Psoas muscle (tissue), 8 donors: ENCODE results near the gene PRSS22. TPM values are rescaled to one million over a fixed set of nuclear protein-coding genes. Genes with fewer than 3 reads are reported as not detected.

Experiments used
- ATAC-seq, 4 donors: fragments of 200-7000 bp; cut with Tn5 transposase; one replicate each; pipeline ENCODE4 v1.9.1; 2020; ENCODE audit warnings: moderate library complexity in 3 of 4, mild to moderate bottlenecking in 2 of 4
- DNase-seq, 2 donors: peaks; one replicate each; pipeline ENCODE4 v3.0.0-alpha.2; 2020
- H3K27ac ChIP-seq: fragments of 200-600 bp; one replicate; pipeline ENCODE4 v1.8.0; 2022
- H3K27me3 ChIP-seq, 3 donors: fragments of 200-600 bp in 1 of 3; one replicate each; pipeline versions ENCODE4 v1.6.1 to v1.8.0; 2013 to 2022; ENCODE audit warnings: low read length in 2 of 3, mild to moderate bottlenecking in 2 of 3, moderate library complexity in 1 of 3; ENCODE audit not compliant: insufficient read depth in 3 of 3
- H3K36me3 ChIP-seq, 2 donors: fragments of 200-600 bp in 1 of 2; one replicate each; pipeline versions ENCODE4 v1.6.1 to v1.8.0; 2013 to 2022; ENCODE audit warnings: low read depth in 1 of 2, mild to moderate bottlenecking in 1 of 2, moderate library complexity in 1 of 2; ENCODE audit not compliant: insufficient read depth in 1 of 2
- H3K4me1 ChIP-seq: fragments of 200-600 bp; one replicate; pipeline ENCODE4 v1.8.0; 2022
- H3K4me3 ChIP-seq: fragments of 200-600 bp; one replicate; pipeline ENCODE4 v1.8.0; 2022; ENCODE audit warnings: mild to moderate bottlenecking
- H3K9me3 ChIP-seq: fragments of 200-600 bp; one replicate; pipeline ENCODE4 v1.8.0; 2022
- WGBS, 3 donors: extraction: QIAGEN DNeasy Blood & Tissue Kit; methylation state at CpG; one replicate each; pipeline versions ENCODE4 v1.1.6 to v1.1.7; 2013; 5-methylcytosine and 5-hydroxymethylcytosine counted together
- intact Hi-C, 2 donors: fragments of 100-400 bp; cut with DNase I; formaldehyde crosslinking; loops; one replicate each; pipeline versions ENCODE4 v1.11.0 to v1.14.2; 2022
- polyA plus RNA-seq, 3 donors: library from polyadenylated mRNA; stranded (reverse); fragments of 200-250 nt; gene quantifications; one replicate each; pipeline ENCODE4 v1.2.3, GENCODE V29; 2013
- total RNA-seq, 4 donors: library from RNA; stranded (reverse); fragmentation: NEBNext Ultra II Directional in 2 of 4; extraction: Animal tissue kit (Norgen Biotek cat#: 25700) in 2 of 4; gene quantifications; one replicate each; pipeline versions ENCODE4 v1.2.1 to v1.2.4, GENCODE V29; 2021 to 2023
- TF ChIP-seq, protein P1 (sequence below): fragments of 200-600 bp; IDR thresholded peaks from one replicate; pipeline ENCODE4 v1.8.0; 2022; ENCODE audit warnings: antibody characterized with exemption
- donor health status: healthy with polysubstance abuse.
- donor health status: DM: no; HTN: no; CAD: no; lungs with moderate emphysema.
- donor health status: Bipolar disorder and iron deficiency.
- donor health status: healthy.
- donor health status: DM: yes; HTN: yes; CAD: no.
- donor health status: DM: no; HTN: no; CAD: no.
- donor health status: DM: no; HTN: no; CAD: no.
- donor health status: DM: yes; HTN: yes; CAD: no.

Gene PRSS22
- total and polyA plus RNA-seq, 7 donors: 0.07 to 0.20 (median 0.13) TPM; not detected in 4

GRCh38 chr16:2848933-2849725 is 8.8 kb downstream of the PRSS22 start:
- Histone ChIP-seq H3K27me3 (peaks cover 0 to 55% (median 23%) of the 10 kb centered on the region in 3 donors), H3K9me3 (peaks cover 3% of the 10 kb centered on the region), H3K4me3 (no peak overlapping the region), H3K4me1 (no peaks in the 10 kb centered on the region), H3K36me3 (no peaks in the 10 kb centered on the region), H3K27ac (no peak overlapping the region)
- intact Hi-C loops: no loop called here
- DNase-seq (peak in 1 of 2 donors; percentile 28), ATAC-seq (no peak)
- WGBS, 3 donors: 71 to 77% (median 71%) methylated on average over 16 of the region's 16 CpGs
- TF ChIP-seq, protein P1, sequence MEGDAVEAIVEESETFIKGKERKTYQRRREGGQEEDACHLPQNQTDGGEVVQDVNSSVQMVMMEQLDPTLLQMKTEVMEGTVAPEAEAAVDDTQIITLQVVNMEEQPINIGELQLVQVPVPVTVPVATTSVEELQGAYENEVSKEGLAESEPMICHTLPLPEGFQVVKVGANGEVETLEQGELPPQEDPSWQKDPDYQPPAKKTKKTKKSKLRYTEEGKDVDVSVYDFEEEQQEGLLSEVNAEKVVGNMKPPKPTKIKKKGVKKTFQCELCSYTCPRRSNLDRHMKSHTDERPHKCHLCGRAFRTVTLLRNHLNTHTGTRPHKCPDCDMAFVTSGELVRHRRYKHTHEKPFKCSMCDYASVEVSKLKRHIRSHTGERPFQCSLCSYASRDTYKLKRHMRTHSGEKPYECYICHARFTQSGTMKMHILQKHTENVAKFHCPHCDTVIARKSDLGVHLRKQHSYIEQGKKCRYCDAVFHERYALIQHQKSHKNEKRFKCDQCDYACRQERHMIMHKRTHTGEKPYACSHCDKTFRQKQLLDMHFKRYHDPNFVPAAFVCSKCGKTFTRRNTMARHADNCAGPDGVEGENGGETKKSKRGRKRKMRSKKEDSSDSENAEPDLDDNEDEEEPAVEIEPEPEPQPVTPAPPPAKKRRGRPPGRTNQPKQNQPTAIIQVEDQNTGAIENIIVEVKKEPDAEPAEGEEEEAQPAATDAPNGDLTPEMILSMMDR: no peak

GRCh38 chr16:2846511-2847310 is 11.3 kb downstream of the PRSS22 start:
- peaks cover 0 to 34% (median 5%) of the 10 kb centered on the region in 3 donors for H3K27me3 ChIP-seq
- H3K27ac ChIP-seq: no peak overlapping the region
- no peaks in the 10 kb centered on the region for H3K36me3 ChIP-seq
- TF ChIP-seq, protein P1: no peak
- H3K4me3 ChIP-seq: no peak overlapping the region
- H3K9me3 ChIP-seq: no peaks in the 10 kb centered on the region
- DNase-seq (no peak), ATAC-seq (no peak)
- WGBS, 3 donors: 55 to 56% (median 55%) methylated on average over 3 of the region's 3 CpGs
- no peaks in the 10 kb centered on the region for H3K4me1 ChIP-seq
- intact Hi-C loops: no loop called here

DNA sequence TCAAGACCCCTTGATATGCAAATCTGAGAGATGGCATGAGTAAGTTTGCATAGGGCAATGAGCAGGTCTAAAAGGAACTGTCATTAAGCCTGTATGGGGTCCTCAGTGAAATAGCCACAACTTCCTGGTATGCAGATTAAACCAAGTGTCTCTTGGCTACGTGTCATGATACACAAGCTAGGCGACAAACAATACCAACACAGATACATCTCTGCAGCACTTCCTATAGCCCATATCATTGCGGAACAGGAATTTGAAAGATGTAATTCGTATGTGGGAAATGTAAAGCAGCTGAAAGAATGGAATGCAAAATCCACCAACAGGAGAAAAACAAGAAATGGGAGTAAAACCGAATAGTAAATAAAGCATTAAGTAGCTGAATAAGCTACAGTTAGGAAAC is 12.9 kb downstream of the PRSS22 start:
- Histone ChIP-seq H3K4me3 (no peak overlapping the region), H3K9me3 (no peaks in the 10 kb centered on the region), H3K27me3 (peaks cover 0 to 23% (median 5%) of the 10 kb centered on the region in 3 donors), H3K36me3 (no peaks in the 10 kb centered on the region), H3K27ac (no peak overlapping the region), H3K4me1 (no peaks in the 10 kb centered on the region)
- no peak for ATAC-seq
- no peak for DNase-seq
- 66 to 74% (median 69%) methylated on average over 5 of the region's 5 CpGs for WGBS, 3 donors
- TF ChIP-seq, protein P1: no peak
- intact Hi-C loops: no loop called here

DNA sequence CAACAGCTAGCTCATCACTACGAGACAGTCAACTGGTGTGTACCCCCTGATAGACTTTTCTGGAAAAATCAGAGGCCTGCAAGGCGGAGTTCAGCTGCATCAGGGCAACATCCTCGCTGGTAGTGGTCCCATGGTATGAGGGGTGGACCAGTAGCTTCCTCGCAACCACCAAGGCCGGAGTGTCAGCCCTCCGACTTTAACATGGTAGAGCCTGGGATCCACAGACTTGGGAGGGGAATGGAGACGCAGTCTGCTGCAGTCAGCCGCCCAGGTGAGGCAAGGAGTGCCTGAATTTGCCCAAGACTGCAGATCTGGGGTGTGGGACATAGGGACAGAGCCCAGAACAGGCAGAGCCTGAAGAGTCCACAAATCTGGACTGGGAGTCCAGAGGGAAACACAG is 14.4 kb downstream of the PRSS22 start:
- H3K9me3 ChIP-seq: no peaks in the 10 kb centered on the region
- no peaks in the 10 kb centered on the region for H3K4me1 ChIP-seq
- peaks cover 0 to 12% (median 3%) of the 10 kb centered on the region in 3 donors for H3K27me3 ChIP-seq
- ATAC-seq (no peak), DNase-seq (peak in 1 of 2 donors; percentile 23)
- H3K4me3 ChIP-seq: no peak overlapping the region
- TF ChIP-seq, protein P1: no peak
- H3K27ac ChIP-seq: no peak overlapping the region
- WGBS, 3 donors: 83 to 89% (median 84%) methylated on average over 8 of the region's 8 CpGs
- H3K36me3 ChIP-seq: no peaks in the 10 kb centered on the region
- intact Hi-C loops: no loop called here
